Activated naive CD4-positive, alpha-beta T cell treated with anti-CD3 and anti-CD28 coated beads, Interleukin-2, amount 50 U/mL, for 24 hours (primary cell): ENCODE data around the gene ALPP.
"Not testable (repeated sequence)": the region's sequence is repeated elsewhere in the genome, so short reads cannot be mapped to it uniquely, and the experiment has no call there.

Experiments
- H3K27ac Mint-ChIP-seq: one replicate; pipeline ENCODE4 v1.8.0; 2021; ENCODE audit warnings: mild to moderate bottlenecking, mixed read lengths
- H3K27me3 Mint-ChIP-seq: one replicate; pipeline ENCODE4 v1.8.0; 2021; ENCODE audit warnings: mixed read lengths
- H3K36me3 Mint-ChIP-seq: one replicate; pipeline ENCODE4 v1.8.0; 2021; ENCODE audit warnings: mixed read lengths
- H3K4me1 Mint-ChIP-seq: one replicate; pipeline ENCODE4 v1.8.0; 2021; ENCODE audit warnings: mixed read lengths
- H3K4me3 Mint-ChIP-seq: one replicate; pipeline ENCODE4 v1.8.0; 2021; ENCODE audit warnings: mild to moderate bottlenecking, mixed read lengths
- H3K9me3 Mint-ChIP-seq: one replicate; pipeline ENCODE4 v1.8.0; 2021; ENCODE audit warnings: mixed read lengths

ALPP gene

DNA sequence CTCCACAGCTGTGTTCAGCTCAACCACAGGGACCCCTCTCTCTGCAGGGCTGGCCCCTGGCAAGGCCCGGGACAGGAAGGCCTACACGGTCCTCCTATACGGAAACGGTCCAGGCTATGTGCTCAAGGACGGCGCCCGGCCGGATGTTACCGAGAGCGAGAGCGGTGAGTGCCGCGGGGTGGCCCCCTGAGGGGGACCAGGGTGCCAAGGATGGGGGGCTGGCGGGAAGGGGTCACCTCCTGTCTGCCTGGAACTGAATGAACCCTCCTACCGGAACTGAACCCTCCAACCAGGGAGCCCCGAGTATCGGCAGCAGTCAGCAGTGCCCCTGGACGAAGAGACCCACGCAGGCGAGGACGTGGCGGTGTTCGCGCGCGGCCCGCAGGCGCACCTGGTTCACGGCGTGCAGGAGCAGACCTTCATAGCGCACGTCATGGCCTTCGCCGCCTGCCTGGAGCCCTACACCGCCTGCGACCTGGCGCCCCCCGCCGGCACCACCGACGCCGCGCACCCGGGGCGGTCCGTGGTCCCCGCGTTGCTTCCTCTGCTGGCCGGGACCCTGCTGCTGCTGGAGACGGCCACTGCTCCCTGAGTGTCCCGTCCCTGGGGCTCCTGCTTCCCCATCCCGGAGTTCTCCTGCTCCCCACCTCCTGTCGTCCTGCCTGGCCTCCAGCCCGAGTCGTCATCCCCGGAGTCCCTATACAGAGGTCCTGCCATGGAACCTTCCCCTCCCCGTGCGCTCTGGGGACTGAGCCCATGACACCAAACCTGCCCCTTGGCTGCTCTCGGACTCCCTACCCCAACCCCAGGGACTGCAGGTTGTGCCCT, 2.9 kb downstream of the ALPP start:
- not testable (repeated sequence) for H3K27ac Mint-ChIP-seq, H3K36me3 Mint-ChIP-seq

DNA sequence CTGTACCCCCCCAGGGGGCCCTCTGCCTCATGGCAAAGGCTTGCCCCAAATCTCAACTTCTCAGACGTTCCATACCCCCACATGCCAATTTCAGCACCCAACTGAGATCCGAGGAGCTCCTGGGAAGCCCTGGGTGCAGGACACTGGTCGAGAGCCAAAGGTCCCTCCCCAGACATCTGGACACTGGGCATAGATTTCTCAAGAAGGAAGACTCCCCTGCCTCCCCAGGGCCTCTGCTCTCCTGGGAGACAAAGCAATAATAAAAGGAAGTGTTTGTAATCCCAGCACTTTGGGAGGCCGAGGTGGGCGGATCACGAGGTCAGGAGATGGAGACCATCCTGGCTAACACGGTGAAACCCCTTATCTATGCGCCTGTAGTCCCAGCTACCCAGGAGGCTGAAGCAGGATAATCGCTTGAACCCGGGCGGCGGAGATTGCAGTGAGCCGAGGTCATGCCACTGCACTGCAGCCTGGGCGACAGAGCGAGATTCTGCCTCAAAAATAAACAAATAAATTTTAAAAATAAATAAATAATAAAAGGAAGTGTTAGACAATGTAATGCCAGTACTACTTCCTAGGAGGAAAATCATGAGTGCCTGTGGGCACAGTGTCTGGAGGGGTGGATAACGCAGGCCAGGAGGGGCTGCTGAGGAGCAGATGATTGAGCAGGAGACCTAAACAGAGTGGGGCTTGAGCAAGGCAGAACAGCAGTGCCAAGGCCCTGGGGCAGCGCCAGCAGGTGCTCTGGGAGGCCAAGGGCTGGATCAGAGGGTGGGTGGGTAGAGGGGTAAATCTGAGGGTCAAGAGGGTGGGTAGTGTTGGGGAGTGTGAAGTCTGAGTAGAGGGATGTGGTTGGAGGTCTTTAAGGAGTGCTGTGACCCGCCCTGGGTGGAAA, 4.0 kb downstream of the ALPP start:
- Mint-ChIP-seq H3K36me3 (no peaks in the 10 kb centered on the region), H3K4me3 (no peak overlapping the region), H3K4me1 (no peaks in the 10 kb centered on the region), H3K9me3 (no peaks in the 10 kb centered on the region), H3K27me3 (peaks cover 28% of the 10 kb centered on the region), H3K27ac (no peak overlapping the region)

More for the DNA sequence above, 2.9 kb downstream of the ALPP start:
- not testable (repeated sequence) for H3K9me3 Mint-ChIP-seq, H3K4me1 Mint-ChIP-seq
- peaks cover 28% of the 10 kb centered on the region for H3K27me3 Mint-ChIP-seq
- H3K4me3 Mint-ChIP-seq = peak overlapping the region; percentile 33

DNA sequence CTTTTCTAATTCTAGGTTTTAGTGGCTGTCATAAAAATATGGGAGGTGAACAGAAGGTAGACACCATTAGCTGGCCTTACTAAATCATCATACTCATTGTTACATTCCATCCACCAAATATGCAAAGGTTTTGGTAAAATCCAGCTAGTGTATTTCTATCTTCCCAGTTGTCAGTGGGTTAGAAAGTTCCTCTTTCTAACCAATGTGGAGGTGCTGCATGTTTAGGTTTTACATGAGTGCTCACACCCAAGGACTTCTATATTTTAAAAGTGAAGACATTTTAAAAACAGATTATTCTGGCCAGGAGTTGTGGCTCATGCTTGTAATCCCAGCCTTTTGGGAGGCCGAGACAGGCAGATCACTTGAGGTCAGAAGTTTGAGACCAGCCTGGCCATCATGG, 5.9 kb downstream of the ALPP start:
- no peaks in the 10 kb centered on the region for H3K9me3 Mint-ChIP-seq
- no peak overlapping the region for H3K27ac Mint-ChIP-seq
- no peaks in the 10 kb centered on the region for H3K4me1 Mint-ChIP-seq
- H3K27me3 Mint-ChIP-seq = peaks cover 32% of the 10 kb centered on the region
- no peaks in the 10 kb centered on the region for H3K36me3 Mint-ChIP-seq
- no peak overlapping the region for H3K4me3 Mint-ChIP-seq

GRCh38 chr2:232385058-232385457, 6.5 kb downstream of the ALPP start:
- H3K27me3 Mint-ChIP-seq = peaks cover 37% of the 10 kb centered on the region
- H3K36me3 Mint-ChIP-seq, H3K4me1 Mint-ChIP-seq, H3K9me3 Mint-ChIP-seq, H3K27ac Mint-ChIP-seq, H3K4me3 Mint-ChIP-seq: not testable (repeated sequence)

DNA sequence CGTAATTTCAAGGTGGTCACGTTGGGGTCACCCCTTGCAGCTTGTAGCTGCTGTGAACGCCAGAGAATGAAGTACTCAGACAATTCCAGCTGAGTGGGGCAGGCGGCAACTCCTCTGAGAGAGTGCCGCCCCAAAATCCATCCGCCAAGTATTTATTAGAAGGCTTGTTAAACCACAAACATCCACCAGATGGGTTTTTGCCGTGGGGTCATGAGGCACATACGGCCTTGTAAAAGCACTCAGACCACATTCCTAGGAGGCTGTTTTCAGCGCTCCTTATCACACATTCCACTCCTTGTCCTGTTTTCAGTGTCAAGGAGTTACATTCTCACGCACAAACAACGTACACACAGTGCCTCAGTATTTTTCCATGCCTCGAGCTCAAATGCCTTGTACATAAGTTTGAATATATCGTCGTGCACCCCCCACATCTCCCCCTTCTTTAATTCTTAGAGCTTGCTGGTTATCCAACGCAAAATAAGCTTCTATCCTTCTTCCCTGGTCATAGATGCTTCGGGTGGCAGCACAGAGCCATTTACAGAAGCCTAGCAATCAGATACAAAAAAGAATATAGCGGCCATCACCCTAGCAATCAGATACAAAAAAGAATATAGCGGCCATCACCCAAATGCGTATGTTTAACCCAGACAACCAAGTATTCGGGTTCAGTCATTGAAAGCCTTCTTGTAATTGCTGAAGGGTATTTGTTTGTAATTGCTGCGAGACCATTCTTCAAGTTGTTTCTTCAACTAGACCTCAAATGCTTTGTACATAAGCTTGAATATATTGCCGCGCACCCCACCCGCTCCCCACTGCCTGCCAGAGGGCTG, 7.3 kb downstream of the ALPP start:
- H3K9me3 Mint-ChIP-seq = no peaks in the 10 kb centered on the region
- no peak overlapping the region for H3K4me3 Mint-ChIP-seq
- no peaks in the 10 kb centered on the region for H3K36me3 Mint-ChIP-seq
- H3K27ac Mint-ChIP-seq = no peak overlapping the region
- peaks cover 41% of the 10 kb centered on the region for H3K27me3 Mint-ChIP-seq
- no peaks in the 10 kb centered on the region for H3K4me1 Mint-ChIP-seq

GRCh38 chr2:232386490-232386739, 7.9 kb downstream of the ALPP start:
- Mint-ChIP-seq H3K9me3 (no peaks in the 10 kb centered on the region), H3K4me3 (no peak overlapping the region), H3K27me3 (peaks cover 42% of the 10 kb centered on the region), H3K27ac (no peak overlapping the region), H3K36me3 (no peaks in the 10 kb centered on the region), H3K4me1 (no peaks in the 10 kb centered on the region)

DNA sequence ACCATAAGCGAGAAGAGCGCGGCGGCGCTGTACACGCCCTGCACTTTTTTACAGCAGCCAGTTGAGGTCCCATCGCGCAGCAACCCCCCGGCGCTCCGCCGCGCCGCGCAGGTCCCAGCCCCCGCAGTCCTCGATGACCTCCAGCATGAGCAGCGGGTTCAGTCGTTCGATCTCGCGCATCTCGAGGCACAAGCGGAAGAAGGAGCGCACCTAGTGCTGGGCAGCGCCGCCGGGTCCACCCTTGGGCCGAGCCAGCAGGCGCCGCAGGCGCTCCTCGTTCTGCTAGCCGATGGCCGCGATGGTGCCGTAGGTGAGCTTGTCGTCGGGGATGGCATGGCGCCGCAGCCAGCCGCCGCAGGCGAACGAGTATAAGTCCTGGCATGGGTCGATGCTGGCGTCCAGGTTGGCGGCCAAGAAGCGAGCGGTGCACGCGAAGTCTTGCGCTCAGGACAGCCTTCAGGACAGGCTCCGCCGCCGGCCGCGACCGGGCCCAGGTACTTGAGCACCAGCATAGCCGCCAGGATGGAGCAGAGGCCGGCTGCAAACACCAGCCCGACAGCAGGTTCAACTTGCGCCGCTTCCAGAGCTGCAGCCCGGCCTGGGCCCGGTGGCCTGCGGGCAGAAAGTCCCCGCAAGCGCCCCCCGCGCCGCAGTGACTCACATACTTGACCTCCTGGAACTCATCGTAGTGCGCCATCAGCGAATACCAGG, 8.3 kb downstream of the ALPP start:
- peaks cover 40% of the 10 kb centered on the region for H3K27me3 Mint-ChIP-seq
- H3K27ac Mint-ChIP-seq = no peak overlapping the region
- H3K36me3 Mint-ChIP-seq = no peaks in the 10 kb centered on the region
- no peaks in the 10 kb centered on the region for H3K9me3 Mint-ChIP-seq
- no peaks in the 10 kb centered on the region for H3K4me1 Mint-ChIP-seq
- no peak overlapping the region for H3K4me3 Mint-ChIP-seq

GRCh38 chr2:232387451-232388171, 9.1 kb downstream of the ALPP start:
- Mint-ChIP-seq H3K36me3 (no peaks in the 10 kb centered on the region), H3K4me3 (no peak overlapping the region), H3K27ac (no peak overlapping the region), H3K9me3 (no peaks in the 10 kb centered on the region), H3K27me3 (peaks cover 41% of the 10 kb centered on the region), H3K4me1 (no peaks in the 10 kb centered on the region)

- Mint-ChIP-seq H3K27me3 (peaks cover 36% of the 10 kb centered on the region), H3K9me3 (no peaks in the 10 kb centered on the region), H3K36me3 (no peaks in the 10 kb centered on the region), H3K27ac (no peak overlapping the region), H3K4me1 (no peaks in the 10 kb centered on the region), H3K4me3 (no peak overlapping the region)
Measured at GRCh38 chr2:232388324-232388891, 9.9 kb downstream of the ALPP start.

- H3K4me3 Mint-ChIP-seq = no peak overlapping the region
- H3K36me3 Mint-ChIP-seq = no peaks in the 10 kb centered on the region
- no peaks in the 10 kb centered on the region for H3K4me1 Mint-ChIP-seq
- peaks cover 32% of the 10 kb centered on the region for H3K27me3 Mint-ChIP-seq
- H3K9me3 Mint-ChIP-seq = no peaks in the 10 kb centered on the region
- peak overlapping the region; percentile 14 for H3K27ac Mint-ChIP-seq
Measured at GRCh38 chr2:232389327-232389726, 10.8 kb downstream of the ALPP start.

- H3K4me1 Mint-ChIP-seq = no peaks in the 10 kb centered on the region
Measured at GRCh38 chr2:232390661-232391060, 12.1 kb downstream of the ALPP start.

DNA sequence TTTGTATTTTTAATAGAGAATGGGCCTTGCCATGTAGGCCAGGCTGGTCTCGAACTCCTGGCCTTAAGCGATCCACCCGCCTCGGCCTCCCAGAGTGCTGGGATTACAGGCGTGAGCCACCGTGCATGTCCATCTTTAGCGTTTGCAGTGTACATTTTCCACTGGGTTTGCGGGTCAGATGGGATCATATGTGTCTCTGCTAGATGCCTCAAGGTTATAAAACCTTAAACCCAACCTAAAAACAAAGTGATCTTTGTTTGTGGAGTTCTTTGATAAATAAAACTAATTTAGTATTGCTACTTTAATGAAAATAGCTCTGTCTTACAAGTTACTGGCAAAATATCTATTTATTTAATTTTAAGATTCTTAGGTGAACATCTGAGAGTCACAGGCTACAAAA, 15.0 kb downstream of the ALPP start:
- Mint-ChIP-seq H3K9me3 (no peaks in the 10 kb centered on the region), H3K4me1 (no peaks in the 10 kb centered on the region), H3K36me3 (no peaks in the 10 kb centered on the region), H3K4me3 (no peak overlapping the region), H3K27me3 (peaks cover 19% of the 10 kb centered on the region), H3K27ac (no peak overlapping the region)

More at GRCh38 chr2:232390661-232391060, 12.1 kb downstream of the ALPP start:
- no peaks in the 10 kb centered on the region for H3K36me3 Mint-ChIP-seq
- no peak overlapping the region for H3K27ac Mint-ChIP-seq
- no peaks in the 10 kb centered on the region for H3K9me3 Mint-ChIP-seq
- H3K4me3 Mint-ChIP-seq = no peak overlapping the region
- H3K27me3 Mint-ChIP-seq = peaks cover 24% of the 10 kb centered on the region

DNA sequence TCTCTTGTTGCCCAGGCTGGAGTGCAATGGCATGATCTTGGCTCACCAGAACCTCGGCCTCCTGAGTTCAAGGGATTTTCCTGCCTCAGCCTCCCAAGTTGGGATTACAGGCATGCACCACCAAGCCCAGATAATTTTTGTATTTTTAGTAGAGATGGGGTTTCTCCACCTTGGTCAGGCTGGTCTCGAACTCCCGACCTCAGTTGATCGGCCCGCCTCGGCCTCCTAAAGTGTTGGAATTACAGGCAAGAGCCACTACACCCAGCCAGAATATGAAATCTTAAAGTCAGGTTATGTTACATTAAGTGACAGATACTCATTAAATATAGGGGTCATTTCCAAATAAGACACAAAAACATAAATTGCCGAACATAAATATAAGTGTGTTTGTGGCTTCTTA, 15.9 kb downstream of the ALPP start:
- not testable (repeated sequence) for H3K36me3 Mint-ChIP-seq, H3K9me3 Mint-ChIP-seq, H3K27ac Mint-ChIP-seq, H3K4me1 Mint-ChIP-seq, H3K4me3 Mint-ChIP-seq
- peaks cover 15% of the 10 kb centered on the region for H3K27me3 Mint-ChIP-seq

DNA sequence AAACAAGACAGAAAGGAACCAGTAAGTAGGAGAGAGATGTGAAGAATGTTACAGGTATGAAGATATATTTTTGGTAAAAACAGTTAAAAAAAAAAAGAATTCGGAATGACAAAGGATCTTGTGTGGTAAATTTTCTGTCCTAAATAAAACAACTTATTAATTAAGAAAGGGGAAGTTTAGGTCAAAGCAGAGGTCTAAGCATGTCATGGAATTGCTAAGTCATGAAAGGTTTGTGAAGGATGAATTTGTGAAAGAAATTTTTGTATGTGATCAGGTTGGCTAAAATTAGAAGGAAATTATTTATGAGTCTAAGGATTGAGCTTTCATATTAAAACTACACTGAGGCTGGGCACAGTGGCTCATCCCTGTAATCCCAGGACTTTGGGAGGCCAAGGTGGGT, 17.0 kb downstream of the ALPP start:
- no peak overlapping the region for H3K4me3 Mint-ChIP-seq

More for the DNA sequence above, 17.0 kb downstream of the ALPP start:
- Mint-ChIP-seq H3K4me1 (no peaks in the 10 kb centered on the region), H3K36me3 (no peaks in the 10 kb centered on the region), H3K9me3 (no peaks in the 10 kb centered on the region), H3K27me3 (peaks cover 9% of the 10 kb centered on the region), H3K27ac (no peak overlapping the region)
